Activated CD4-positive, alpha-beta T cell treated with anti-CD3 and anti-CD28 coated beads, Interleukin-2, Interleukin-4, amounts not matched to agents 100 ng/mL and 50 ng/mL, durations not matched to agents 16 hours and 8 hours (primary cell): Measurements from ENCODE around the gene ZNF865.

Source experiments
- DNase-seq: peaks from one replicate; pipeline ENCODE4 v3.0.0-alpha.2; 2020; ENCODE audit warnings: low spot score

ZNF865 gene

GRCh38 chr19:55605207-55605636, 225 bp upstream of the ZNF865 start:
- peak; percentile 99 for DNase-seq

- DNase-seq: no peak
Observed at GRCh38 chr19:55606471-55606787, 982 bp downstream of the ZNF865 start.

GRCh38 chr19:55606817-55607216, 1.4 kb downstream of the ZNF865 start:
- no peak for DNase-seq

- DNase-seq: no peak
Observed at GRCh38 chr19:55609326-55609725, 3.9 kb downstream of the ZNF865 start.

- no peak for DNase-seq
Observed at GRCh38 chr19:55611300-55611982, 6.0 kb downstream of the ZNF865 start.

- DNase-seq: no peak
Observed at GRCh38 chr19:55611983-55612645, 6.7 kb downstream of the ZNF865 start.

GRCh38 chr19:55613396-55613795, 7.9 kb downstream of the ZNF865 start:
- DNase-seq: no peak

GRCh38 chr19:55613930-55614710, 8.7 kb downstream of the ZNF865 start:
- DNase-seq: no peak

- DNase-seq: no peak
Observed at GRCh38 chr19:55614711-55615542, 9.5 kb downstream of the ZNF865 start.

- no peak for DNase-seq
Observed at GRCh38 chr19:55615543-55616394, 10.3 kb downstream of the ZNF865 start.

- DNase-seq: no peak
Observed at GRCh38 chr19:55616395-55616875, 11.0 kb downstream of the ZNF865 start.

GRCh38 chr19:55617426-55617825, 12.0 kb downstream of the ZNF865 start:
- no peak for DNase-seq

GRCh38 chr19:55618426-55618825, 13.0 kb downstream of the ZNF865 start:
- DNase-seq: no peak

- DNase-seq: no peak
Observed at GRCh38 chr19:55619286-55619685, 13.8 kb downstream of the ZNF865 start.

- DNase-seq: no peak
Observed at GRCh38 chr19:55620410-55621204, 15.2 kb downstream of the ZNF865 start.

- no peak for DNase-seq
Observed at GRCh38 chr19:55621205-55621672, 15.8 kb downstream of the ZNF865 start.

GRCh38 chr19:55621673-55622231, 16.3 kb downstream of the ZNF865 start:
- no peak for DNase-seq

- DNase-seq: no peak
Observed at GRCh38 chr19:55622242-55622969, 17.0 kb downstream of the ZNF865 start.

GRCh38 chr19:55623130-55623529, 17.7 kb downstream of the ZNF865 start:
- DNase-seq: no peak
